ENCODE data around the gene CCR5.

The CCR5 gene

DNA sequence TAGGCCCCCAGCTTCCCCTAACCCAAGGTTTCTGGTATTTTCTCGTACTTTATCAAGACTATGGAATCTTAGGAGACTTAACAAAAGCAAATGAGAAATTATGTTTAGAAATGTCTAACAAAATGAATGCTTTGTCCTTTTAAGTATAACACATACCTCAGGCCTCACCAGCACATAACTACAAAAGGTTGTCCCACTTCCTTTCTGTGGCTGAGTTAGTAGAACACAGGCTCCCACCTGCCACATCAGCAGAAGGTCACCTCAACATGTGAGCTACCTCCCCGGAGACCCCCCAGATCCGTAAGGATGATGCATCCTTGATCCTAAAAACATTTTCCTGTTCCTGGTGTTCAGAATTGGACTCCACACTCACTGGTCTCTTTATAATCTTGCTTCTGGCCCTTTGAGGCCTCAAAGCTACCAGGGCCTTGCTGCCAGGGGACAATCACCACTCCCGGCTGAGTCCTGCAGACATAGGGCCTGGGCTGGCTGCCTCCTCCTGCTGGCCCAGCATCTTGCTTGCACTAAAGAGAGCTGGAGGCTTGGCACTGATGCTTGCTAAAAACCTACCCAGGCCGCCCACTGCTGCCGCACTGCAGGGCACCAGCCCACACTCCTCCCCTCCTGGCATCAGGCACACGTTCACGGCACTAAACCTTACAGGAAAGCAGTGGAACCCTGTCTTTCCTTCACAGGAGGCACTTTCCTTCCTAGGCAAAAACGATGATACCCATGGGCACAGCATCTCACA is 39.2 kb downstream of the CCR5 start:
- Mint-ChIP-seq H3K4me1 (ENCODE audit: low read depth in 2 of 2) (peaks cover 12 to 26% of the 10 kb centered on the region in 2 donors), H3K27ac (peak overlapping the region in 1 of 2 donors; percentile 44), H3K36me3 (ENCODE audit: insufficient read depth) (peaks cover 4% of the 10 kb centered on the region), H3K9me3 (no peaks in the 10 kb centered on the region), H3K27me3 (no peaks in the 10 kb centered on the region), H3K4me3 (no peak overlapping the region)
- DNase-seq (no peak), ATAC-seq (replicated peaks) (no peak)

DNA sequence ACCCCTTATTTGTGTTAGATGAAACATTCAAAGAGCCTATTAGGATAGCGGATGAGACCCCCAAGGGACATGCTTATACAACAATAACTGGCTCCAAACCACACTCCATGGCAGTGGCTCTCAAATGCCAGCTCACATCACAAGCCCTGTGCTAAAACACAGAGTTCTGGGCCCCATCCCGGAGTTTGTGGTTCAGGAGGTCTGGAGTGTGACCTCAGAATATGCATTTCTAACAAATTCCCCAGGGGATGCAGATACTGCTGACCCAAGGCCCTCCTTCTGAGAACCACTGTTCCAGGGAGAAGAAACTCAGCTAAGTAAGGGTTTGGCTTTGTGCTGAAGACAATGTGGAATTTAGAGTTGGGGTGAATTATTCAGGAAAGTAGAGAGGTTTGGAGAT is 39.9 kb downstream of the CCR5 start:
- no peak for ATAC-seq (replicated peaks)
- H3K4me1 Mint-ChIP-seq (ENCODE audit: low read depth in 2 of 2) = peaks cover 12 to 26% of the 10 kb centered on the region in 2 donors
- no peaks in the 10 kb centered on the region for H3K27me3 Mint-ChIP-seq
- H3K27ac Mint-ChIP-seq = no peak overlapping the region
- peaks cover 4% of the 10 kb centered on the region for H3K36me3 Mint-ChIP-seq (ENCODE audit: insufficient read depth)
- no peak overlapping the region for H3K4me3 Mint-ChIP-seq
- H3K9me3 Mint-ChIP-seq = no peaks in the 10 kb centered on the region
- DNase-seq = no peak

DNA sequence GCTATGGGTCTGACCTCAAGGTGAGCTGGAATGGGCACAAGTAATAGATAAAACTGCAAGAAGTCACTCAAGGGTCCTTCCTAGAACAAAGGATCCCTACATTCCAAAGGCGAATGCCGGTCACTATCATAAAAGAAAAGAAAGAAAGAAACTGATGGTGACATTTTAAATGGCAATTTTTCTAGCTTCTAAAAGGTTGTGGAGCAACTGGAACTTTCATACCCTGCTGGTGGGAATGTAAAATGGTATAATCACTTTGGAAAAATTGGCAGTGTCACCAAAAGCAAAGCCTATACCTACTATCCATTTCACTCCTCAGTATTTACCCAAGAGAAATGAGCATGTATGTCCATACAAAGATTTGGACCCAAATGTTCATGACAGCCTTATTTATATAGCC is 40.5 kb downstream of the CCR5 start:
- Mint-ChIP-seq H3K27ac (no peak overlapping the region), H3K4me1 (ENCODE audit: low read depth in 2 of 2) (peaks cover 12 to 28% of the 10 kb centered on the region in 2 donors), H3K36me3 (ENCODE audit: insufficient read depth) (peaks cover 4% of the 10 kb centered on the region)

DNA sequence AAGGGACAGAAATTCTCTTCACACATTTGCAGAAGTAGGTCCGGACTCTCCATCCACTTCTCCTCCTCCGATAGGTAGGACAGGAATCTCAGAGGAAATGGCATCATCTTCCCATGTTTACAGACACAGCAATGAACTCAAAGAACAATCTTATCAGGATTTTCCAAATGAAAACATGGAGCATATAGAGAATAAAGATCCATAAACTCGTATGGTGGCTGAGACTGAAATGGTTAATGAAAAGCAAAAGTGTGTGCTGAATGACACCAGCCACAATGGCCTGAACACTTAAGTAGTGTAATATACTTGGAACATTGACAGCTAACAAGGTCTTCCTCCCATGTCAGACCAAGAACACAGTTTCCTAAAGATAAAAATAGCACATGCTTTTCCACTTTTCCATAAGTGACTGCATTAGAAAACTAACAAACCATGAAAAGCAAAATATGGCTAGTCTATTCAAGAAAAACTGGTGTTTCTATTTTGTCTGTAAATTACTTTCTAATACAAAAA is 42.1 kb downstream of the CCR5 start:
- no peaks in the 10 kb centered on the region for H3K9me3 Mint-ChIP-seq
- no peak overlapping the region for H3K4me3 Mint-ChIP-seq
- DNase-seq = no peak
- peaks cover under 1 to 16% of the 10 kb centered on the region in 2 donors for H3K4me1 Mint-ChIP-seq (ENCODE audit: low read depth in 2 of 2)
- no peaks in the 10 kb centered on the region for H3K27me3 Mint-ChIP-seq
- ATAC-seq (replicated peaks) = no peak
- no peak overlapping the region for H3K27ac Mint-ChIP-seq
- no peaks in the 10 kb centered on the region for H3K36me3 Mint-ChIP-seq (ENCODE audit: insufficient read depth)

More for the DNA sequence above, 40.5 kb downstream of the CCR5 start:
- no peaks in the 10 kb centered on the region for H3K27me3 Mint-ChIP-seq
- no peaks in the 10 kb centered on the region for H3K9me3 Mint-ChIP-seq
- no peak overlapping the region for H3K4me3 Mint-ChIP-seq
- DNase-seq = no peak
- no peak for ATAC-seq (replicated peaks)

DNA sequence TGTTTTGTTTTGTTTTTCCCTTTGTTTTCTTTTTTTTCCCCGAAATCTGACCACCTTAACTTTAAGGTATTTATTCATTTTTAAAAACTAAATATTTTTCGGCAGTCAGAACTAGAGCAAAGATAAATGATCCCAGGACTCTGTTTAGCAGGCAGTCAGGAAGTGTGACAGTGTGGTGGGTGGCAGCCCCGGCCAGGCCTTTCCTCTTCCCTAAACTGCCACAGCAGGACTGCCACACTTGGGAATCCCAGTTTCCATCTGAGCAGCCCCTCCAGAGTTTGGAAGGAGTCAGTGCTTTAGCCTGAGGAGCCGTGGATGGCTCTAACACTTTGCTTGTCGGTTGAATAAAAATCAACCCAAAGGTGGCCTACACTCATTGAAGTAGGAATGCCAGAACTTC is 43.2 kb downstream of the CCR5 start:
- Mint-ChIP-seq H3K4me3 (no peak overlapping the region), H3K9me3 (no peaks in the 10 kb centered on the region), H3K27ac (no peak overlapping the region), H3K27me3 (no peaks in the 10 kb centered on the region), H3K36me3 (ENCODE audit: insufficient read depth) (no peaks in the 10 kb centered on the region), H3K4me1 (ENCODE audit: low read depth in 2 of 2) (peaks cover 0 to 10% of the 10 kb centered on the region in 2 donors)
- no peak for DNase-seq
- ATAC-seq (replicated peaks) = no peak

DNA sequence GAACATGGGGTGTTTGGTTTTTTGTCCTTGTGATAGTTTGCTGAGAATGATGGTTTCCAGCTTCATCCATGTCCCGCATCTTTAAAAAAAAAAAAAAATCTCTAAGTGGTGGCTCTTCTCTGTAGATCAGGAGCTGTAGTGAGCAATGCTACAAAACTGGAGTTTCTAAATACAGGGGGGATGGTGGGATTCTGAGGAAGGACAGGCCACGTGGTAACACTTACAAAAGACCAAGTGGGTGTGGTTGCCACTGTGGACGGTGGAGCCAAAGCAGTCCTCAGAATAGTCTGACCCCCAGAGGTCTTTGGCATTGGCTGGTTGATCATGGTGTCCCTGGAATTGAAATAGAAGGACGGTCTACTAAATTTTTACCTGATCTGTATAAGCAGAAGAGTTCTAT is 44.0 kb downstream of the CCR5 start:
- H3K36me3 Mint-ChIP-seq (ENCODE audit: insufficient read depth) = no peaks in the 10 kb centered on the region
- H3K27ac Mint-ChIP-seq = no peak overlapping the region
- no peak overlapping the region for H3K4me3 Mint-ChIP-seq
- DNase-seq (no peak), ATAC-seq (replicated peaks) (no peak)
- H3K4me1 Mint-ChIP-seq (ENCODE audit: low read depth in 2 of 2) = peaks cover 0 to 9% of the 10 kb centered on the region in 2 donors
- H3K27me3 Mint-ChIP-seq = no peaks in the 10 kb centered on the region
- no peaks in the 10 kb centered on the region for H3K9me3 Mint-ChIP-seq

DNA sequence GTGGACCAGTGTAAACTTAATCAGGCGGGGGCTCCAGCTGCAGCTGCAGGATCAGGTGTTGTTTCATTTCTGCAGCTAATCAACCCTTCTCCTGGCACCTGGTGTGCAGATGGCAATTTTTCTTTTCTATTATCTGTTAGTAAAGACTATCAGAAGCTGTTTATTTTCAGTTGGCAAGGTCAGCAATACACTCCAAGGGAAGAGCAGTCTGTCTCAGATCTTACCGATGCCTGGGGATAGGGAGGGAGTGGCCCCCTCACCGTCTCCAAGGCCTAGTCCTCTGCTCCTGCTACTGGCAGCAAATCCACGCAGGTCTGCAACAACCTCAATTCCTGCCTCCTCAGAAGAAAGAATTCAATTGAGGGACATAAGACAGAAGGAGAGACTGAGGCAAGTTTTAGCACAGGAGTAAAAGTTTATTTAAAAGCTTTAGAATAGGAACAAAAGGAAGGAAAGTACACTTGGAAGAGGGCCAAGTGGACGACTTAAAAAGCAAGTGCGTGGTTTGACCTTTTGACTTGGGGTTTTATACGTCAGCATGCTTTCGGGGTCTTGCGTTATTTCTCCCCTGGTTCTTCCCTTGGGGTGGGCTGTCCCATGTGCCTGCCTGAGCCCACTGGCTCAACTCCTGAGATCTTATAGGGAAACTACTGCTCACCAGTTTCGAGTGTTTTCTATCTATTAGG is 45.5 kb downstream of the CCR5 start:
- no peaks in the 10 kb centered on the region for H3K36me3 Mint-ChIP-seq (ENCODE audit: insufficient read depth)
- no peak overlapping the region for H3K27ac Mint-ChIP-seq
- H3K4me1 Mint-ChIP-seq (ENCODE audit: low read depth in 2 of 2) = peaks cover 0 to 3% of the 10 kb centered on the region in 2 donors
- ATAC-seq (replicated peaks) (no peak), DNase-seq (no peak)
- H3K4me3 Mint-ChIP-seq = no peak overlapping the region
- no peaks in the 10 kb centered on the region for H3K27me3 Mint-ChIP-seq
- H3K9me3 Mint-ChIP-seq = no peaks in the 10 kb centered on the region

DNA sequence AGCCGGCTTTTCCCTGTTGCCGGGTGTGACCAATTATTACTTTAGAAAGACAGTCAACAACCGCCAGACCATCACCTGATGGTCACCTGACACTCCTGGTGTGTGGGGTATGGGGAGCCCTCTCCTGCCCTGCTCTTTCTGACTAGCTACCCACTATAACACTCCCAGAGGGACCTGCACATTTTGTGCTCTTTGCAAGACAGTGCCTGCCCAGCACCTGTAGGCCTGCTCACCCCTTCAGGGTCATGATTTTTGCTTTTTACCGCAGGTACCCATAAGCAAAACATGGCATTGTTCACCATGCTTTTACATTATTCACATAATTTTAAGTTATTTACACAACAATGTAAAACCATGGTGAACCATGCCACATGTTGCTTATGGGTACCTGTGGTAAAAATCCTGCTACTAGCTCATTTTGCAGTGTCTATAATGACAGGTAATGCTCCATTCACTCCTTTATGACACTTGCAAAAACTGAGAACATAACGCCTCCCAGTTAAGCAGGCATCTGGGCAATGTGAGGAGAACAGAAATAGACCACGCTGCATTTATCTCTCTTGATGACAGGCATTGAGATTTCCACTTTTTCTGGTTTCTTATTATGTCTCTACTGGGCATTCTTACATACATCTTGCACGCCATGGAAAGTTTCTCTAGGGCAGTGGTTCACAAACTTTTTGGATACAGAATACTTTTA is 46.2 kb downstream of the CCR5 start:
- Mint-ChIP-seq H3K27me3 (no peaks in the 10 kb centered on the region), H3K27ac (no peak overlapping the region), H3K4me3 (no peak overlapping the region), H3K9me3 (no peaks in the 10 kb centered on the region), H3K4me1 (ENCODE audit: low read depth in 2 of 2) (peaks cover 0 to 3% of the 10 kb centered on the region in 2 donors), H3K36me3 (ENCODE audit: insufficient read depth) (no peaks in the 10 kb centered on the region)
- DNase-seq (no peak), ATAC-seq (replicated peaks) (no peak)

DNA sequence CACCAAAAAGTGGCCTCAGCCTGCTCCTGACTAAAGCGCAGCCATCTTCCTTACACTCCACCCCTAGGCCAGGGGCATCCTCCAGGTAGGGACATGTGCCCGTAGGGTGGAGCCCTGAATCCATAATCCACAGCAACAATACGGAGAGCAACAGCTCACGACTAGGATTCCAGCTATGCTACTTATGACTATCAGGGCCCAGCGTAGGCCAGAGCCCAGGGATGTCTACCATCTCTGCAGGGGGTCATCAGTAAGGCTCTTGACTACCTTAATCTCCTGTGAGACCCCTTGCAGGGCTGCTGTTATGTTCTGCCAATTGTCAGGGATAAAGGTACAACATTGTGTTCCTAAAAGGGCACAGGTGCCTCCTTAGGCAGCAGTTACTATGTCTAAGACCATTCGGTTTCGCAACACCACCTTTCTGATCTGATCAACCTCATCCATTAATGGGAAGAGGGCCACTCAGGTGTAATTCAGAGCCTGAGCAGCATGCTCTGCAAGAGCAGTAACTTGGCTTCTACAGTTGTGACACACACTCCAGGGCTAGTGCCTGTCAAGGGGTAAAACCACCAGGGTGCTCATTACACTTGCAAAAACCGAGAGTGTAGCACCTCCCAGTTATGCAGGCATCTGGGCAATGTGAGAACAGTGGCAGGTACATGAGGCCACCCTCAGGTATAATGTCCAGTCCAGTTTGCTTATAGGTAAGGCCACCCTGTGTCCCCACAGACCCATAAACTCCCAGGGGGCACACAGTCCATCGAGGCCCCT is 47.3 kb downstream of the CCR5 start:
- Mint-ChIP-seq H3K36me3 (ENCODE audit: insufficient read depth) (no peaks in the 10 kb centered on the region), H3K27me3 (no peaks in the 10 kb centered on the region), H3K4me1 (ENCODE audit: low read depth in 2 of 2) (peaks cover 0 to 3% of the 10 kb centered on the region in 2 donors), H3K9me3 (no peaks in the 10 kb centered on the region), H3K4me3 (no peak overlapping the region), H3K27ac (no peak overlapping the region)
- ATAC-seq (replicated peaks) (no peak), DNase-seq (no peak)

DNA sequence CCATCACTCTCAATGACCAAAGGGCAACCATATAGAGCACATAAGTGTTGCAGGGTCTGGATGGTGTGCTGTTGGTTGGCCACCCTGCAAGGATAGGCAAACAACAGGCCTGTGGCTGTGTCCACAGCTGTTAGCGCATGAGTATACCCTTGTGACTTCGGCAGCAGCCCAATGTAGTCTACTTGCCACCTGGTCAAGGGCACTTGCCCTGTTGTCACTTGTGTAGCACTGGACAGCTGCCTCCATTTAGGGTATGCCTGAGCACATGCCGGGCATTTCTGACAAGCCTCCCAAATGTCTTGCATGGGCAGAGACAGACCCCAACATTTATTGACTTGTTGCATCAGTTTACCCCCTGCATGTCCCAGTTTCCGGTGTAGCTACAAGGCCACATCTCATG is 49.1 kb downstream of the CCR5 start:
- ATAC-seq (replicated peaks) = no peak
- Mint-ChIP-seq H3K9me3 (no peaks in the 10 kb centered on the region), H3K36me3 (ENCODE audit: insufficient read depth) (no peaks in the 10 kb centered on the region), H3K4me1 (ENCODE audit: low read depth in 2 of 2) (peaks cover 0 to 3% of the 10 kb centered on the region in 2 donors), H3K4me3 (no peak overlapping the region), H3K27ac (no peak overlapping the region), H3K27me3 (no peaks in the 10 kb centered on the region)
- no peak for DNase-seq

DNA sequence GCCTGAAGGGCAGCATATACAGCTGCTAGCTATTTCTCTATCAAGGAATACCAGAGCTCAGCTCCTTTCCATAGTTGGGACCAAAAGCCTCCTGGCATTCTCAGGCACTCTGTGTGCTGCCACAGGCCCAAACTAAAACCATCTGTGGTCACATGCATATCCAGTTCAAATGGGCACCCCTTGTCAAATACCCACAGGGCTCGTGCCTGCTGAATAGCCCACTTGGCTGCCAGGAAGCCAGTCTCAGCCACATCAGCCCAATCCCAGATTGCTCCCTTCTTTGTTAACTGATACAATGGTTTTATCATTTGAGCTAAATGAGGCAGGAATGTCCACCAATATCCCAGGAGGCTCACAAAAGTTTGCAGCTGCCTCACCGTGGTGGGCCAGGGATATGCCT is 50.2 kb downstream of the CCR5 start:
- Mint-ChIP-seq H3K27ac (no peak overlapping the region), H3K4me3 (no peak overlapping the region), H3K27me3 (no peaks in the 10 kb centered on the region), H3K4me1 (ENCODE audit: low read depth in 2 of 2) (peaks cover under 1 to 3% of the 10 kb centered on the region in 2 donors), H3K36me3 (ENCODE audit: insufficient read depth) (no peaks in the 10 kb centered on the region), H3K9me3 (no peaks in the 10 kb centered on the region)
- DNase-seq (no peak), ATAC-seq (replicated peaks) (no peak)

DNA sequence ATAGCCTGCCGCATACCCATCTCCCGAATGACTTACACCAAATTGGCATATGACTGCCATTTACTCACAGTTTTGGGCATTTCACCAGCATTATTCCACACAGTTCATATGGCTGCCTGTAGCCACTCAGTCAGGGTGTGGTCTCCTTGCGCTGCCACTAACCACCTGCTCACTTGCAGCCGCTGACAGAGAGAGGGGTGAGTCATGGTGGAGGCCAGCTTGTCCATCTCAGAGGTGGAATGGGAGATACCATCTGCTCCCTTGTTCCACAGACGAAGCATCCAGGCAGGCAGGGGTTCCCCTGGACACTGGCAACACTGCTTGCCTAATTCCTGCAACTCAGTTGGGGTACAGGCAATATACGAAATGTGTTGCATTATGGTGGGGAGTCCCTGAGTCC is 51.9 kb downstream of the CCR5 start:
- Mint-ChIP-seq H3K4me3 (no peak overlapping the region), H3K9me3 (no peaks in the 10 kb centered on the region), H3K27me3 (no peaks in the 10 kb centered on the region), H3K36me3 (ENCODE audit: insufficient read depth) (no peaks in the 10 kb centered on the region), H3K4me1 (ENCODE audit: low read depth in 2 of 2) (peaks cover 5 to 10% of the 10 kb centered on the region in 2 donors), H3K27ac (no peak overlapping the region)
- DNase-seq (no peak), ATAC-seq (replicated peaks) (no peak)

DNA sequence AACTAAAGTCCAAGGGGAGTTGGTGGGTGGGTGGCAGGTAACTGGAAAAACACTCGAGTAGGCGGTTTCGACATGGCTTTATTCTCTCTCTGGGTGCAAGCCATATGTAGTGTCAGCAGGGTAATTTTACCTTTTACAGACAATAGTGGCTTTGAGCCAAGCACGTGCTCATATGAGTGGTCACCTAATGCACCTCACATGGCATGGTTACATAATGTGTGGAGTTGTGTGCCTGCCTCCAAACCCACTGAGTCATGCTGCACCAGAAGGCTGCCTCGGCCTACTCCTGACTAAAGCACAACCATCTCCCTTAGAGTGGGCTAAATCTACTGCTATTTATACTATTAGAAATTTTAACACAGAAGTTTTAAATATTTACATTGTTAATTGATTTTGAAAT is 52.8 kb downstream of the CCR5 start:
- peak overlapping the region in 1 of 2 donors; percentile 33 for H3K27ac Mint-ChIP-seq
- no peak overlapping the region for H3K4me3 Mint-ChIP-seq
- ATAC-seq (replicated peaks) (no peak), DNase-seq (no peak)
- H3K36me3 Mint-ChIP-seq (ENCODE audit: insufficient read depth) = no peaks in the 10 kb centered on the region
- no peaks in the 10 kb centered on the region for H3K9me3 Mint-ChIP-seq
- H3K4me1 Mint-ChIP-seq (ENCODE audit: low read depth in 2 of 2) = peaks cover 5 to 10% of the 10 kb centered on the region in 2 donors
- H3K27me3 Mint-ChIP-seq = no peaks in the 10 kb centered on the region

Measured in effector memory CD8-positive, alpha-beta T cell (primary cell).